ENCODE data around the gene ARMC12. TPM values are rescaled to one million over a fixed set of nuclear protein-coding genes. Genes with fewer than 3 reads are reported as not detected.

ARMC12 gene
- total RNA-seq, 1 donor from 2014 or later: 4.6 TPM

DNA sequence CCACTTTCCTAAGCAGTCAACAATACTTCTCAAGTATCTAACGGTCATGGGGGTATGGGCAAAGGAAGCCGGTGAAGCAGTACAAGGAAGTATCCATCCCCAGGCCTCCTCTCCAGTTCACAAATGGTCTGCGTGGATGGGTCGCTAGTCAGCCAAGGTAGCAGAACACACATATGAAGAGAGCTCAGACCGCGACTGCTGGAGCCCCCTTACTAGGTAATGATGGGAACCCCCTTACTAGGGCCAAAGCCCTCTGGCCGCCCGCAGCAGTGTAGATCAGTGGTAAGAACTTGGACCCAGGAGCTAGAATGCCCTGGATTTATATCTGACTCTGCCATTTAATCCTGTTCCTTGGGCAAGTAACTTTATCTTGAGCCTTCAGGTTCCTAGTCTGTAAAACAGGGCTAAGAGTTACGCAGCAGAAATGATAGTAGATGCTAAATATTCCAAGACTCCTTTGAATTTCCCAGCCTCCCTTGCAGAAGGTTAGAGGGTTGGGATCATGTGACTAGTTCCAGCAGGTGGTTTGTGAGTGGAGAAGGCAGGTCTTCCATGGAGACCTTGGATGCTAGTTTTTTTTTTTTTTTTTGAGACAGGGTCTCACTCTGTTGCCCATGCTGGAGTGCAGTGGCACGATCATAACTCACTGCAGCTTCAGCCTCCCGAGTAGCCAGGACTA is 37.4 kb downstream of the ARMC12 start:
- ATAC-seq: no peak
- no peak for DNase-seq (ENCODE audit: low spot score)

GRCh38 chr6:35775031-35775430 is 38.2 kb downstream of the ARMC12 start:
- no peak for ATAC-seq
- DNase-seq (ENCODE audit: low spot score): no peak

- no peak for DNase-seq (ENCODE audit: low spot score)
- peak; percentile 43 for ATAC-seq
Measured at GRCh38 chr6:35776364-35777215, 39.8 kb downstream of the ARMC12 start, which contains the start of gene CLPSL2. TSS of gene CLPSL2 (plus strand) at chr6:35776598. CDS start at chr6:35776619, 21 bp downstream.

DNA sequence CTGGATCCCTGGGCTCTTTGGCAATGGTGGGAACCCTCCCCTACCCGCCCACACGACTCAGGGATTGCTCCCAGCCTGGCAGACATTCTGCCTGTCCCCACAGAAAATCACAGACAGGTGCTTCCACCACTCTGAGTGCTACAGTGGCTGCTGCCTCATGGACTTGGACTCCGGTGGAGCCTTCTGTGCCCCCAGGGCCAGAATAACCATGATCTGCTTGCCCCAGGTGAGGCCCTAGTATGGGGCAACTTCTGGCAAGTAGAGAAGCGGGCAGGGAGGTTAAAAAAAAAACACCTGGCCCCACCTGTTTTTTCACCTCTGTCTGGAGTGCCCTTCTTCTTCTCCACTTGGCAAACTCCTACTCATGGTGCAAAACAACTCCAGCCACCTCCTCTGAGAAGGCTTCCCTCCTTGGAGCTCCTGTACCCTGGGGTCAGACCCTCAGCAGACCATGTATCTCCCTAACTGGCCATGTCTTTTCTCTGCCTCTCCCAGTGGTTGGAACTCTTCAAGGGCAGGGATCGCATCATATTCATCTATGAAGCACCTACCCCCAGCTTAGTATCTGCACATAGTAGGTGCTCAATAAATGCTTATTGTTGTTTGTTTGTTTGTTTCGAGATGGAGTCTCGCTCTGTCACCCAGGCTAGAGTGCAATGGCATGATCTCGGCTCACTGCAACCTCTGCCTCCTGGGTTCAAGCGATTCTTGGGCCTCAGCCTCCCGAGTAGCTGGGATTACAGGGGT is 40.7 kb downstream of the ARMC12 start:
- no peak for ATAC-seq
- no peak for DNase-seq (ENCODE audit: low spot score)

- no peak for ATAC-seq
- no peak for DNase-seq (ENCODE audit: low spot score)
Measured at GRCh38 chr6:35778437-35778836, 41.6 kb downstream of the ARMC12 start.

- ATAC-seq: no peak
- no peak for DNase-seq (ENCODE audit: low spot score)
Measured at GRCh38 chr6:35780719-35781118, 43.9 kb downstream of the ARMC12 start, which contains the start of gene CLPSL1. TSS of gene CLPSL1 (plus strand) at chr6:35781019. CDS start at chr6:35781111, 92 bp downstream.

DNA sequence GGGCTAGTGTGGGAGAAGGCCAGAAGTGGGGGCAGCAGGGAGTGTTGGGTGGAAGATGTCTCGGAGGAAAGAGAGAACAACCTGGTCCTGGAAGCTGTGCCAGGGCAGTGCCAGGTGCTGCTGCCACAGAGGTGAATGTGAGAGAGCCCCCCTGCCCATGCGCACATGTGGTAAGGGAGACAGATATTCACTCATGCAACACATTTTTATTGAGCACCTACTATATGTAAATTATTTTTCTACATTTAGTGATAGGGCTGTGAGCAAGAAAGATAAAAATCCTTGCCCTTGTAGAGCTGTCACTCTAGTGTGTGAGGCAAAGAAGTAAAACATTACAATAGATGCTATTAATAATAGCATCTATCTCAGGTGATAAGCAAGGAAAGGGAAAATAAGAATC is 44.5 kb downstream of the ARMC12 start:
- ATAC-seq (no peak), DNase-seq (ENCODE audit: low spot score) (no peak)

DNA sequence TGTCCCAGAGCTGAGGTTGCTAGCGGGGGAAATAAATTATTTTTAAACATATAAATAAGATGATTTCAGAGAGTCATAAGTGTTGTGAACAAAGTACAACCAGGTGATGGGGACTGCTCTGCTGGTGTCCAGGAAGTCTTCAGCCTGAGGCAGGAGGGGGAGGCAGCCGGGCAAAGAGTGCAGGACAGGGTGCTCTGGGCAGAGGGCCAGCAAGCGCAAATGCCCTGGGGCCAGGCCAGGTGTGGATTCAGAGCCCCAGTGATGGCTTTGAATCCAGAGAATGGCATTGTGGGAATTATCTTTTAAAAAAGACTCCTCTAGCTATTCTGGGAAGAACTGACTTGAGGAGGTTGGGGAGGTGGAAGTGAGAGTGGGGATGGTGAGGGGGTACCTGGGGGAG is 45.6 kb downstream of the ARMC12 start:
- ATAC-seq (peak; percentile 89), DNase-seq (ENCODE audit: low spot score) (peak; percentile 79)

DNA sequence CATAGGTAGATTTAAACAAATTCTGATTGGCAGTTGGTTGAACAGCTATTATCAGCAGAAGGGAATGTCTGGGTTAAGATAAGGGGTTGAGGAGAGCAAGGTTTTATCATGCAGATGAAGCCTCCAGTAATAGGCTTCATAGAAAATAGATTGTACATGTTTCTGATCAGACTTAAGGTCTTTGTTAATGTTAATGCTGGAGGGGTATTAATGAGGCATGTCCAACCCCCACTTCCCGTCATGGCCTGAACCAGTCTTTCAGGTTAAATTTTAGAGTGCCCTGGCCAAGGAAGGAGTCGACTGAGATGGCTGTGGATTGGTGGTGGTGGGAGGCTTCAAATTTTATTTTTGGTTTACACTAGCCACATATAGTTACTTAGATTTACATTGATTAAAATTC is 47.4 kb downstream of the ARMC12 start:
- ATAC-seq: no peak
- DNase-seq (ENCODE audit: low spot score): no peak

DNA sequence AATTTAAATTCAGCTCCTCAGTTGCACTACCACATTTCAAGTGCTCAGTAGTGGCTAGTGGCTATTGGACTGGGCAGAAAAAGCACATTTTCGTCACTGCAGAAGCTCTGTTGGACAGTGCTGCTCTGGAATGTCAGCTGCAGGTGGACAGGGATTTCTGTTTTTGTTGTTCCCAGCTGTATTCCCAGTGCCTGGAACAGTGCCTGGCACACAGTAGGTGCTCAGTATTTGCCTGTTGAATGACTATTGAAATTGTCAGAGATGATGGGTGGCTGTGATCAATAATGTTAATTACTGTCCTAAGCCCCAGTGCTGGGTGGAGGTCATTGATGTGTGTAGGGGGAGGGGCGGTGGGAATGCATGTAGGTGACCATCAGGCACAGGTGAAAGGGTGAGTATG is 49.4 kb downstream of the ARMC12 start:
- ATAC-seq (no peak), DNase-seq (ENCODE audit: low spot score) (no peak)

DNA sequence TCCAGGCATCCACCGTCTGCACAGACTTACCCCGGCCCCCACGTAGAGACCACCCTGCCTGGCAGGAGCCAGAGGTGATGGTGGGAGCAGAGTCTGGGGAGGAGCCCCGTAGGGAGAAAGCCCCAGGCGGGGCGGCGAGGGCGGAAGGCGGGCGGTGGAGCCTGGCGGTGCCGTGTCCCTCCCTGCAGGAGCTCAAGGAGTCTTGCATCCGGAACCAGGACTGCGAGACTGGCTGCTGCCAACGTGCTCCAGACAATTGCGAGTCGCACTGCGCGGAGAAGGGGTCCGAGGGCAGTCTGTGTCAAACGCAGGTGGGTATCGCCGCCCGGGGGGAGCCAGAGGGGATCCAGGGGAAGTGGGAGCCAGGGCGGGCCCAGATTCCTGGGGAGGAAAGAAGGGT is 50.0 kb downstream of the ARMC12 start:
- ATAC-seq (no peak), DNase-seq (ENCODE audit: low spot score) (no peak)

DNA sequence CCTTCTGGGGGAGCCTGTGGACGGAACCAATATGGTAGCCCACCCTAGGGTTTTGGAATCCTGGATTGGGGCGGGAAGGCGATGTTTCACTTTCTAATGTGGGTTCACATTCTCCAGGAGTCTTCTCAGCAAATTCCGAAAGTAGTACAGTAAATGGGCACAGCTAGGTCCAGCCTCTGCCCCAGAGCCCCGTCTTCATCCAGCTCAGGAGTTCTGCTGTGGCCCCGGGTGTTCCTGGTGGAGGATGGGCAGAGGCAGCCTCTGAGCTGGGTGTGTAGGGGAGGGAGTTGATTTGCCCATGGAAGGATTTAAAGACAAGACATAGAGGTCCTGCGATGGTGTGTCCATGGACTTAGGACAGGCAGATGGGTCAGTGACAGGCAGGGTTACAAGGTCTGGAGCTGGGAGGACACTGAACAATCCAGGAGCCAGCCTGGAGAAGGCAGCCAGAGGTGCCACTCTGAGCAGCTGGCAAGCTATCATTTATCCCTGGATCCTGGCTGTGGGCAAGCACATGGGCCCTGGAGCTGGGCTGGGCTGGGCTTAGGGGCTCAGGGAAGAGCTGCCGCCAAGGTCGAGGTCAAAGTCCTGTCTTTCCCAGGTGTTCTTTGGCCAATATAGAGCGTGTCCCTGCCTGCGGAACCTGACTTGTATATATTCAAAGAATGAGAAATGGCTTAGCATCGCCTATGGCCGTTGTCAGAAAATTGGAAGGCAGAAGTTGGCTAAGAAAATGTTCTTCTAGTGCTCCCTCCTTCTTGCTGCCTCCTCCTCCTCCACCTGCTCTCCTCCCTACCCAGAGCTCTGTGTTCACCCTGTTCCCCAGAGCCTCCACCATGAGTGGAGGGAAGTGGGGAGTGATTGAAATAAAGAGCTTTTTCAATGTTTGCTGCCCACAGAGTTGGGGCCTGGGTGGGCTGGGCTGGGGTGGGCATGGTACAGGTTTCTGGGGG is 50.7 kb downstream of the ARMC12 start:
- ATAC-seq (peak; percentile 84), DNase-seq (ENCODE audit: low spot score) (no peak)

GRCh38 chr6:35788423-35788982 is 51.7 kb downstream of the ARMC12 start:
- no peak for ATAC-seq

DNA sequence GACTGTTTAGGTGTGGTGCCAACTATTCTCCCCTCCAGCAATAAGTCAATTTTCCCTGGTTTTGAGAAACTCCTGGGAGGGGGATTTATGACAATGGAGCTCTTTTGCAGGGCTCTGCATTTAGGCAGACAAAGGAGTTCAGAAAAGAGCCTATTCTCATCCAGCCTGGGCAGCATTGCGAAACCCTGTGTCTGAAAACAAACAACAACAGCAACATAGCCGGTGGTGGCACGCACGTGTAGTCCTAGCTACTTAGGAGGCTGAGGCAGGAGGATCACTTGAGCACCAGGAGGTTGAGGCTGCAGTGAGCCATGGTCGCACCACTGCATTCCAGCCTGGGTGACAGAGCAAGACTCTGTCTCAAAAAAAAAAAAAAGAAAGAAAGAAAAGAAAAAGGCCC is 53.9 kb downstream of the ARMC12 start:
- ATAC-seq (no peak), DNase-seq (ENCODE audit: low spot score) (no peak)

More at GRCh38 chr6:35788423-35788982, 51.7 kb downstream of the ARMC12 start:
- no peak for DNase-seq (ENCODE audit: low spot score)

DNA sequence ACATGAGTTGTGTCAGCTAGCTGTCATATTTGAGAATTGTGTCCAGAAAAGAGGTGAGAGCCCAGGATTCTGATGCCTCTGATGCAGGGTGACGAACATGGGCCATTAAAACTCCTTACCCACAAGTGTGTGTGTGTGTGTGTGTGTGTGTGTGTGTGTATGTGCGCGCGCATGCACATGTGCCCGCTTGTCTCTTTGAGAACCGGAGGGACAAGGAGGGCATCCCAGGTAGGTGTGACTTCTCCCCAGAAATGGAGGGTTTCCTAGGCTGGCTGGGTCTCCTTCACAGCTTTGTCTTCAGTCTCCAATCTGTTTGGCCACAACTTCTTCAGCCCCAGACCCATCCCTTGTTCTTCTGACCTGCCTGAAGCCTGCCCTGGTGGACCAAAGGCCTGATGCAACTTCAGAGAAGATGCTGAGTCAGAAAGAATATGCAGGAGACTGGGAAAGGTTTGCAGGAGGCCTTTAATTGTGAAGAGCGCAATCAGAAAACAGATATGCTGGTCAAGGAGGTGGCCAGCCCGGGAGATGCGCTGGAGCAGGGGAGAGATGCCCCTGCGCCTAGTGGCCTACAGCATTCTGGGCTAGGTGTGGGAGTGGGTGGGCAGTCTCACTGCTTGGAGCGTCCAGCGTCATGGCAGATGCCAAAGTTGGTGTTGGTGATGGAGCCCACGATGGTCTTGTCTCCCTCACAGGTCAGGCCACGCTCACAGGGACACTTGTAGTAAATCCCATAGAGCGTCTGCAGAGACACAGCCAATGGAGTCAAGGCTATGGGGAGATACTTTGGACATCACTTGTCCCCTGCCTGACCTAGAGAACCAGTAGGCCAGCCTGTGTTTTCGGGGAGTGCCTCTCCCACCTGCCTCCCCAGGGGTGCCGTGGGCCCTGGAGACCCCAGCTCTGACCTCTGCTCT is 58.0 kb downstream of the ARMC12 start:
- DNase-seq (ENCODE audit: low spot score) (no peak), ATAC-seq (no peak)

GRCh38 chr6:35795453-35796071 is 58.7 kb downstream of the ARMC12 start:
- no peak for DNase-seq (ENCODE audit: low spot score)
- no peak for ATAC-seq

DNA sequence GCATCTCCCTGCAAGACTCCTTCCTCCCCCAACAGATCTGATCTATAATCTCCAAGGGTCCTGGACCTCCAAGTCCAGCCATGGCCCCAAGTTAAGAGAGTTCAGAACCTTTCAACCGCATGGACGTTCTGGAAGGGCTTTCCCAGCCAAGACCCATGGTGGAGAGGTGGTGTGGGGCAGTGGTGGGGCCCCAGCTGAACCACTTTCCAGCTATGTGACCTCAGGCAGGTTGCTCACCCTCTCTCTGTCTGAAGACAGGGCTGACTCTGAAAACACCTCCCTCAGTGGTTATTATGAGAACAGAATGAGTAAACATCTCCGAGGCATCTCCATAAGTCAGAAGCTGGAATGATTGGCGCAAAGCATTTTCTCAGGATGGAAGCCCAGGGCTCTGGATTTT is 59.4 kb downstream of the ARMC12 start:
- no peak for ATAC-seq
- DNase-seq (ENCODE audit: low spot score): no peak

- no peak for DNase-seq (ENCODE audit: low spot score)
- ATAC-seq: no peak
Measured at GRCh38 chr6:35797837-35798526, 61.1 kb downstream of the ARMC12 start.
